VCaP (cell line): ENCODE results near the gene WDR93.
A peak's percentile ranks its signal among the peaks of the same experiment; 100 is the strongest.

ENCODE experiments used
- H3K27ac ChIP-seq: fragments of 450-650 bp; 2 replicates; pipeline ENCODE4 v1.5.1; 2017
- TF ChIP-seq, protein P1 (sequence below): fragments of 450-650 bp; conservative IDR thresholded peaks from 2 replicates; pipeline ENCODE4 v1.5.1; 2017; ENCODE audit warnings: mild to moderate bottlenecking, moderate library complexity

WDR93 gene

DNA sequence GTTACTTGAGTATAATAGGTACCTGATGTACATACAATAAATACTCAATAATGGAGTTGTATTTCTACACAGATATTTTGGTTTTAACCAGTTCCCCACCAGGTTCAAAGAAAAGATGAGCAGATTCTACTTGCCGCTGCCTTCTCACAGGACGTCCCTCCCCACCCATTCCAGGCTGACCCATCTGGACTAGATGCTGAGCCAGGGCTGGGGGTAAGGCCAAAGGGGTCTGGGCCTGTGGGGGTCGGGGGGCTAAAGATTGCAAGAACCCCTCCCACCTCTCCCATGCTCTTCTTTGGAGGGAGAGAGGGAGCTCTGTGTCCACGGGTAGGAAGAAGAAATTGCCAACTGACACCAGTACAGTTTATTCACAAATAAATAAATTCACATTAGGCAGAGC is 58.9 kb downstream of the WDR93 start:
- H3K27ac ChIP-seq, result peak overlapping the region; percentile 100

DNA sequence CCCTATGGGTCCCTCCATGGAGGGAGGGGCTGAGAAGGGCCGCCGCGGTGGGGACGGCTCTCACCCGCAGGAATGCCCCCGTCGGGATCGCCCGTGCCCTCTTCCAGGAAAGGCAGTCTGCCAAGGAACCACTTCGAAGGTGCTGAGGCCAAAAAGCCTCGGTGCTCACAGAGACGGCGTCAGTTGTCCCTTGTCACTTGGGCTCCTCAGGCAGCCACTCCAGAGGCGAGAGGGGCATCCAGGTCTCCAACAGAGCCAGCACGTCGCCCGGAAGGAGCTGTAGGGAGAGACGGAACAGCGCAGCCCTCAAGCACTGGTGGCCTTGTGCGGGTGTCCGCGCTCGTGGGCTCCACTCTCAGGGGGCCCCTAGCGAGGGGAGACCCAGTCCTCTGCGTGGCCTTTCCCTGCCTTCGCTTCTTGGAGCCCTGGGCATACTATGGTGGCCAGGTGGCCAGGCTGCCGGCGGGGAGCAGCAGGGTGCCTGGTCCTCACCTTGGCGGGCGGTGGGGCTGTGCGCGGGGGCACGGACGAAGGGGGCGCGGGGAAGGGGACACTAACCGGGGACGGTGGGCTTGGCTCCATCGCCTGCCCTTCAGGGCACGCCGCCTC is 59.4 kb downstream of the WDR93 start:
- TF ChIP-seq, protein P1, sequence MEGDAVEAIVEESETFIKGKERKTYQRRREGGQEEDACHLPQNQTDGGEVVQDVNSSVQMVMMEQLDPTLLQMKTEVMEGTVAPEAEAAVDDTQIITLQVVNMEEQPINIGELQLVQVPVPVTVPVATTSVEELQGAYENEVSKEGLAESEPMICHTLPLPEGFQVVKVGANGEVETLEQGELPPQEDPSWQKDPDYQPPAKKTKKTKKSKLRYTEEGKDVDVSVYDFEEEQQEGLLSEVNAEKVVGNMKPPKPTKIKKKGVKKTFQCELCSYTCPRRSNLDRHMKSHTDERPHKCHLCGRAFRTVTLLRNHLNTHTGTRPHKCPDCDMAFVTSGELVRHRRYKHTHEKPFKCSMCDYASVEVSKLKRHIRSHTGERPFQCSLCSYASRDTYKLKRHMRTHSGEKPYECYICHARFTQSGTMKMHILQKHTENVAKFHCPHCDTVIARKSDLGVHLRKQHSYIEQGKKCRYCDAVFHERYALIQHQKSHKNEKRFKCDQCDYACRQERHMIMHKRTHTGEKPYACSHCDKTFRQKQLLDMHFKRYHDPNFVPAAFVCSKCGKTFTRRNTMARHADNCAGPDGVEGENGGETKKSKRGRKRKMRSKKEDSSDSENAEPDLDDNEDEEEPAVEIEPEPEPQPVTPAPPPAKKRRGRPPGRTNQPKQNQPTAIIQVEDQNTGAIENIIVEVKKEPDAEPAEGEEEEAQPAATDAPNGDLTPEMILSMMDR, result no peak

More for the DNA sequence above, 58.9 kb downstream of the WDR93 start:
- TF ChIP-seq, protein P1, result no peak

DNA sequence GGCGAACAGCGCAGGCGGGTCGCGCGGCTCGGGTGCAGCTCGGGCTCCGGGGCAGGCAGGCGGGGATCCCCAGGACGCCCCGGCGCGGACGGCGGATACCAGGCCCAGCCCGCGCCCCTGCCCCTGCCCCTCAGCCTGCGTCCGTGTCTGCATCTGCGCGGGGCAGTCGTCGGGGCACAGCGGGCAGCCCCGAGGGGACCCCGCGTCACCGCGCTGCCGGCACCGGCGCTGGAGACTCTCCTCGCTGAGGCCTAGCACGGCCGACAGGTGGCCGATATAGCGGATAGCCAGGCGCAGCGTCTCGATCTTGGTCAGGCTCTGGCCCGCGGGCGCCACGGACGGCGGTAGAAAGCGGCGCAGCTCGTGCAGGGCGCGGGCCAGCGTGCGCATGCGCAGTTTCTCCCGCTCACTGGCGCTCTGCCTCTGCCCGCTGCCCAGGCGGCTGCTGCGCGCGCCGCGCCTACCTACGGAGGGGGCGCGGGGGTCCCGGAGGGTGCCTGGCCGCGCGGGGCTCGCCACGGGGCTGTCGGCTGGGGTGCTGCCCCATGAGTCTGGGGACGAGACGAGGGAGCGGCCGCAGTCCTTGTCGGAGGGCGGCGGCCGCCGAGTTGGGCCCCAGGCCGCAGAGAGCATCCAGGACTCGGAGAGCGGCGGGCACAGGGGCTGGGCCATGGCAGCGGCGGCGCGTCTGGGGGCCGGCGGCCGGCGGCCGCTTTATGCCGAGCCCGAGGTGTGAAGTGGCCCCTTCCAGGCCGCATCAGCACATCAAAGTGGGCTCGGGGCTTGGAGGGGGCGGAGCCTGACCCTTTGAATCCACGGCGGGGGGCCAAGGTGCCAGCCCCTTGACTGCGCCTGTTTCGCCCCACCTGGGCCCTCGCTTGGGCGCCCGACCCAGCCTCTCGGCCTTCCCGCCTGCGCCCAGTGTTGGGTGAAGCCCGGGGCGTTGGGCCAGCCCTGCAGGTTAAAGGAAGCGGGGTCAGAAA is 60.2 kb downstream of the WDR93 start, which contains the start of gene MESP1:
MESP1 (minus strand) TSS at position 690 of the 983 bp plus-strand sequence; CDS start at position 672, 18 bp downstream.
- peak within 1 kb of the TSS; percentile 100 for H3K27ac ChIP-seq
- TF ChIP-seq, protein P1, result peak; percentile 86

More for the DNA sequence above, 59.4 kb downstream of the WDR93 start:
- H3K27ac ChIP-seq, result peak overlapping the region; percentile 100

DNA sequence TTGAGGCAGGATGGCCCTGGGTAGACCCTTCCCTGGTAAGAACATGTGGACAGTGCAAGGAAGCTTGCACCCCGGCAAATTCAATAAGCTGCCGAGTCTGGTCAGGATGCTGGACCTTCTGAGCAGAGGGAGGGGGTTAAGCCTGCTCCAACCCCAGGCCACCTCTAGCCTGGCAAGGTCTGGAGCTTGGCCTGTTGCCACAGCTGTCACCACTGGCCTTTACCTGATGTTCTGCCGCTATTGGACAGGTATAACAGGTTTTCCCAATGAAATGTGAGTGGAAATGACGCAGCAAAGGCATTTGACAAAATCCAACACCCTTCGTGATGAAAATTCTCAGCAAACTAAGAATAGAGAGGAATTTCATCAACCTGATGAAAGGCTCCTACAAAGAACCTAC is 61.1 kb downstream of the WDR93 start:
- peak overlapping the region; percentile 100 for H3K27ac ChIP-seq
- TF ChIP-seq, protein P1, result no peak

DNA sequence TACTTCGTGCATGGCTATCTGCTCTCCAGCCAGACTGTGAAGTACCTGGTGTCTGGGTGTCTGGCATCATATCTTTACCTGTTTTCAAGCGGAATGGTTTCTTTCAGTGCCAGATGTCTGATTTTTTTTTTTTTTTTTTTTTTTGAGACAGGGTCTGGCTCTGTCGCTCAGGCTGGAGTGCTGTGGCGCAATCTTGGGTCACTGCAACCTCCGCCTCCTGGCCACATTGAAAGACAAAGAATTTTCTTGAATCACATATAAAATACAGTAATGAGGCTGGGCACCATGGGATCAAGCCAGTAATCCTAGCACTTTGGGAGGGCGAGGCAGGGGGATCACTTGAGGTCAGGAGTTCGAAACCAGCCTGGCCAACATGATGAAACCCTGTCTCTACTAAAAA is 63.2 kb downstream of the WDR93 start:
- TF ChIP-seq, protein P1, result no peak
- H3K27ac ChIP-seq, result peak overlapping the region; percentile 100

DNA sequence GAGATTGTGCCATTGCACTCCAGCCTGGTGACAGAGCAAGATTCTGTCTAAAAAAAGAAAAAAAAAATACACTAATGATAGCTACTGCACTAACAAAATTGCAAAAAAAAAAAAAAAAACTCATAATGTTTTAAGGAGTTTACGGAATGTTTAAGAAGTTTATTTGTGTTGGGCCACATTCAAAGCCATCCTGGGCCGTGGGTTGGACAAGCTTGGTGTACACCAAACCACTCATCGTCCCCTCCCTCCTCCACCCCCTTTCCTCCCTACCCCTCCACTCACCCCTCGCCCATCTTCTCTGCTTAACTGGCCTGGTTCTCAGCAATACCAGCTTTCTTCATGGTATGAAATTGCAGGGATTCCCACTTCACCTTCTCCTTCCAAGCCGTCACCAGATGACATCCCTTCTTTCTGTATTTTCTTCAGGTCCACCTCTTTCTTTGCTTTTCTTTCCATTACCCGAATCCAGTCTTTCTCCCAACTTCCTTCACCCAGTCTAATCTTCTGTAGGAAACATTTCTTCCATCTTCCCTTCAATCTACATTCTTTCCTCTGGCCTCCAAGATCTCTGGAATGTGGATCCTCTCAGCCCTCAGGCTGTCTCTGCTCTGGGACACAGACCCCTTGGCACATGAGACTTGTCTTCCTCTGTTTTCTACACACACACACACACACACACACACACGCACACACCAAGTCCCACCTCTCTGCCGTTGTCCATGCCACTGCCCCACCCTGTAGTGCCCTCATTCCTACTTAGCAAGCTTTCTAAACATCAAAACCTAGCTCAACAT is 63.9 kb downstream of the WDR93 start:
- TF ChIP-seq, protein P1, result no peak
- peak overlapping the region; percentile 100 for H3K27ac ChIP-seq

DNA sequence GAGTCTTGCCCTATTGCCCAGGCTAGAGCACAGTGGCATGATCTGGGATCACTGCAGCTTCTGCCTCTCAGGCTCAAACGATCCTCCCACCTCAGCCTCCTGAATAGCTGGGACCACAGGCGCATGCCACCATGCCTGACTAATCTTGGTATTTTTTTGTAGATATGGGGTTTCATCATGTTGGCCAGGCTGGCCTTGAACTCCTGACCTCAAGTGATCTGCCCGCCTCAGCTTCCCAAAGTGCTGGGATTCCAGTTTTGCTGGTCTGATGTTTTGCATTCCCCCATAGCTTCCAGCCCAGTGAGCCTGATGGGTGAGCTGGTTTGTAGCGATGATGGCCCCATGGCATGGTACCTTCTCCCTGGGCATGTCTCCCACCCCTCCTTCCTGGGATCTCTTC is 65.1 kb downstream of the WDR93 start:
- H3K27ac ChIP-seq, result peak overlapping the region; percentile 100
- TF ChIP-seq, protein P1, result no peak
